ENCODE results near the gene CACNA1S. TPM values are rescaled to one million over a fixed set of nuclear protein-coding genes. Genes with fewer than 3 reads are reported as not detected.

CACNA1S gene
- total and polyA plus RNA-seq, 2 of the 8 experiments (the other 6 are each of a cell fraction or from before 2014, with no cell fraction given) = 0.06 TPM; not detected in 1

GRCh38 chr1:201039418-201039817, 72.8 kb downstream of the CACNA1S start:
- FAIRE-seq (no peak), DNase-seq (ENCODE audit: low read depth in 1 of 2, low spot score in 2 of 2) (no peak)
- H4K5ac ChIP-seq (ENCODE audit: insufficient read length, low read depth, low read length) = no peak overlapping the region
- no peak overlapping the region for H3K56ac ChIP-seq (replicated peaks; ENCODE audit: insufficient read length, low read depth, low read length)
- TF ChIP-seq, protein P1, sequence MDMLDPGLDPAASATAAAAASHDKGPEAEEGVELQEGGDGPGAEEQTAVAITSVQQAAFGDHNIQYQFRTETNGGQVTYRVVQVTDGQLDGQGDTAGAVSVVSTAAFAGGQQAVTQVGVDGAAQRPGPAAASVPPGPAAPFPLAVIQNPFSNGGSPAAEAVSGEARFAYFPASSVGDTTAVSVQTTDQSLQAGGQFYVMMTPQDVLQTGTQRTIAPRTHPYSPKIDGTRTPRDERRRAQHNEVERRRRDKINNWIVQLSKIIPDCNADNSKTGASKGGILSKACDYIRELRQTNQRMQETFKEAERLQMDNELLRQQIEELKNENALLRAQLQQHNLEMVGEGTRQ (IDR thresholded peaks at IDR 0.05; ENCODE audit: low read length) = no peak
- TF ChIP-seq YY1 (IDR thresholded peaks at IDR 0.05; ENCODE audit: low read depth, low read length) = no peak
- TF ChIP-seq PHF8 (conservative IDR thresholded peaks at IDR 0.05; ENCODE audit: low read depth, low read length) = no peak
- no peak for TF ChIP-seq CHD2 (IDR thresholded peaks at IDR 0.05; ENCODE audit: low read length)
- no peak overlapping the region for H3K23ac ChIP-seq (ENCODE audit: insufficient read length)
- no peak overlapping the region for H3K4me2 ChIP-seq (ENCODE audit: insufficient read depth in 1 of 2, low read depth in 2 of 2, low read length in 2 of 2)
- H3K14ac ChIP-seq (ENCODE audit: insufficient read length) = no peak overlapping the region
- H3K4me1 ChIP-seq (replicated peaks in 1 of 4; ENCODE audit: control insufficient read depth in 3 of 4, insufficient read depth in 4 of 4, low read length in 3 of 4) = no peaks in the 10 kb centered on the region
- no peak overlapping the region for H4K8ac ChIP-seq (ENCODE audit: extremely low read depth, insufficient read depth, low read length)
- H2BK12ac ChIP-seq (ENCODE audit: low read depth, low read length) = no peak overlapping the region
- no peaks in the 10 kb centered on the region for H3K79me2 ChIP-seq (ENCODE audit: control insufficient read depth in 1 of 2, insufficient read depth in 2 of 2, low read length in 2 of 2)
- WGBS, 2 experiments (ENCODE audit: extremely low coverage in 1 of 2, insufficient coverage in 1 of 2, insufficient read length in 1 of 2, insufficient replicate concordance in 2 of 2, low coverage in 1 of 2, low lambda C conversion rate in 2 of 2, missing lambda C conversion rate in 1 of 2) = 94% methylated on average over 1 of the region's 2 CpGs; no CpG with 5 or more reads in 1 of the 2 experiments
- POLR2A ChIA-PET (ENCODE audit: partially characterized antibody) = interaction anchor here (1.0 to 4.6 kb wide), 4 partner anchors 9 to 148 kb away, joined by 3 to 20 read pairs (median 4); no protein-coding TSS in a partner anchor
- H3K4me3 ChIP-seq (ENCODE audit: extremely low read depth in 1 of 4, insufficient read depth in 2 of 4, low read depth in 3 of 4, low read length in 4 of 4) = no peak overlapping the region
- H3K79me1 ChIP-seq (ENCODE audit: low read depth, low read length) = no peaks in the 10 kb centered on the region
- H3K27me3 ChIP-seq (replicated peaks in 1 of 4; ENCODE audit: control insufficient read depth in 3 of 4, extremely low read depth in 1 of 4, insufficient read depth in 3 of 4, low read length in 3 of 4) = no peaks in the 10 kb centered on the region
- no peak overlapping the region for H3K9ac ChIP-seq (replicated peaks in 1 of 4; ENCODE audit: extremely low read depth in 1 of 4, low read depth in 3 of 4, low read length in 3 of 4)
- no peak overlapping the region for H2BK120ac ChIP-seq (replicated peaks; ENCODE audit: low read depth, low read length)
- no peak overlapping the region for H2AFZ ChIP-seq (ENCODE audit: low read length)
- H3K9me3 ChIP-seq (ENCODE audit: insufficient read depth in 2 of 2, low read depth in 1 of 2, low read length in 1 of 2) = no peaks in the 10 kb centered on the region
- H2BK15ac ChIP-seq (ENCODE audit: low read length) = no peak overlapping the region
- no peak overlapping the region for H2BK5ac ChIP-seq (ENCODE audit: low read depth, low read length)
- CTCF ChIA-PET (ENCODE audit: partially characterized antibody) = interaction anchor here (0.9 to 23.3 kb wide), 9 partner anchors 9 to 146 kb away, joined by 3 to 640 read pairs (median 4); partner anchors contain the start of gene KIF21B
- H3K27ac ChIP-seq (ENCODE audit: low read depth, low read length) = no peak overlapping the region
- no peaks in the 10 kb centered on the region for H4K20me1 ChIP-seq (replicated peaks in 1 of 2; ENCODE audit: control insufficient read depth in 1 of 2, insufficient read depth in 2 of 2, low read length in 2 of 2)
- H3K4ac ChIP-seq (replicated peaks; ENCODE audit: insufficient read length, low read depth, low read length) = no peak overlapping the region
- H2AK5ac ChIP-seq (ENCODE audit: low read depth, low read length) = no peak overlapping the region
- peak overlapping the region; percentile 48; the same call in 1 of the 2 replicates for H3K18ac ChIP-seq (ENCODE audit: extremely low read depth, low read length)
- no peaks in the 10 kb centered on the region for H3K36me3 ChIP-seq (ENCODE audit: control insufficient read depth in 2 of 4, insufficient read depth in 4 of 4, low read length in 3 of 4)
- H3K23me2 ChIP-seq (ENCODE audit: low read depth, low read length) = no peaks in the 10 kb centered on the region; the same call in 1 of the 2 replicates
- H2BK20ac ChIP-seq (ENCODE audit: low read length) = no peak overlapping the region
- no peak overlapping the region for H4K91ac ChIP-seq (replicated peaks; ENCODE audit: insufficient read length, low read length)

Data from H1 (cell line).